ENCODE data around the gene DHX16. TPM values are rescaled to one million over a fixed set of nuclear protein-coding genes. Genes with fewer than 3 reads are reported as not detected.
A peak's percentile ranks its signal among the peaks of the same experiment; 100 is the strongest.

The DHX16 gene
- total RNA-seq, 1 experiment from 2014 or later, result 44.5 TPM

- CTCF ChIA-PET, result no interaction called here
These were observed 30.2 kb upstream of the DHX16 start for GRCh38 chr6:30703011-30703410.

GRCh38 chr6:30700340-30700739 lies 27.5 kb upstream of the DHX16 start:
- Histone ChIP-seq H3K9me3 (ENCODE audit: control insufficient read depth, insufficient read depth, low read depth, low read length) (no peaks in the 10 kb centered on the region), H3K36me3 (ENCODE audit: control insufficient read depth, insufficient read depth, low read length) (no peaks in the 10 kb centered on the region), H3K27me3 (ENCODE audit: control insufficient read depth, insufficient read depth, low read length) (no peaks in the 10 kb centered on the region), H3K4me3 (ENCODE audit: low read depth in 2 of 2, low read length in 2 of 2) (no peak overlapping the region), H3K4me1 (ENCODE audit: control insufficient read depth, insufficient read depth, low read length) (no peaks in the 10 kb centered on the region), H3K27ac (ENCODE audit: low read length) (no peak overlapping the region)
- CTCF ChIA-PET, result interaction anchor here (0.9 kb wide), 1 partner anchor 21 kb away, joined by 4 read pairs; no protein-coding TSS in a partner anchor
- intact Hi-C loops (cut with micrococcal nuclease; ENCODE audit: unreplicated experiment) (no loop called here), in situ Hi-C loops (cut with HindIII; ENCODE audit: low pct_unique_long_range_greater_than_20kb, low sequenced_read_pairs) (no loop called here)
- POLR2A ChIA-PET, result no interaction called here
- DNase-seq (ENCODE audit: low read depth, low spot score) (no peak), ATAC-seq (no peak)
- TF ChIP-seq CTCF (IDR thresholded peaks at IDR 0.05) (no peak), SIN3A (IDR thresholded peaks at IDR 0.05; ENCODE audit: borderline replicate concordance, insufficient read depth, low read depth, low read length) (no peak), TCF7L2 (IDR thresholded peaks at IDR 0.05; ENCODE audit: low read depth, low read length) (no peak), POLR2AphosphoS5 (IDR thresholded peaks at IDR 0.05; ENCODE audit: low read depth, low read length) (no peak), REST (IDR thresholded peaks at IDR 0.05; ENCODE audit: insufficient read depth in 1 of 2, low read depth in 2 of 2, low read length in 1 of 2) (no peak)
- BruUV-seq (replicated peaks), result no TSS peak

More at GRCh38 chr6:30703011-30703410, 30.2 kb upstream of the DHX16 start:
- H3K9me3 ChIP-seq (ENCODE audit: control insufficient read depth, insufficient read depth, low read depth, low read length), result no peaks in the 10 kb centered on the region
- H3K4me1 ChIP-seq (ENCODE audit: control insufficient read depth, insufficient read depth, low read length), result peaks cover 11% of the 10 kb centered on the region
- H3K27me3 ChIP-seq (ENCODE audit: control insufficient read depth, insufficient read depth, low read length), result no peaks in the 10 kb centered on the region
- POLR2A ChIA-PET, result no interaction called here
- H3K27ac ChIP-seq (ENCODE audit: low read length), result no peak overlapping the region
- no TSS peak for BruUV-seq (replicated peaks)
- TF ChIP-seq CTCF (IDR thresholded peaks at IDR 0.05) (no peak), TCF7L2 (IDR thresholded peaks at IDR 0.05; ENCODE audit: low read depth, low read length) (no peak), POLR2AphosphoS5 (IDR thresholded peaks at IDR 0.05; ENCODE audit: low read depth, low read length) (0 out of 2 replicates have a peak, but pooled peaks have one; percentile 47)
- no peak overlapping the region for H3K4me3 ChIP-seq (ENCODE audit: low read depth in 2 of 2, low read length in 2 of 2)
- DNase-seq (ENCODE audit: low read depth, low spot score), result no peak
- intact Hi-C loops (cut with micrococcal nuclease; ENCODE audit: unreplicated experiment), result no loop called here
- in situ Hi-C loops (cut with HindIII; ENCODE audit: low pct_unique_long_range_greater_than_20kb, low sequenced_read_pairs), result no loop called here
- H3K36me3 ChIP-seq (ENCODE audit: control insufficient read depth, insufficient read depth, low read length), result no peaks in the 10 kb centered on the region
- ATAC-seq, result peak; percentile 27
